ENCODE data around the gene SEMA4F.

DNA sequence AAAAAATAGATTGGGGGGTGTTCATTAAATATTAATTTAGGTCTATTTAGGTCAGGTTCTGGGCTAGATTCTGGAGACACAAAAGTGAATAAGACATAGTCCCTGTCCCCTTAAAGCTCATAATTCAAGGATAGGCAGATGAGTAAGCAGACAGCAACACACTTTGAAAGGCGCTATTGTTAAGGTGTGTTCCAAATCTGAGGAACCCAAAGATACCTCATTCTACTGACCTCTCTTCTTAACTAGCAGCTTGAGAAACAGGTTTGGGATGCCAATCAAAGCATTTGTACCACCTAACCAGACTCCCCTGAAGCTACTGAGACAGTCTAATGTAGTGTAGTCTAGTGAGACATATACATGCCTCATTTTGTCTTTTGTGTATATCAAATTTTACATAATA is 34.8 kb downstream of the SEMA4F start:
- no peak for TF ChIP-seq POLR2AphosphoS5 (IDR thresholded peaks at IDR 0.05)
- TF ChIP-seq CTCF (IDR thresholded peaks at IDR 0.05): no peak
- TF ChIP-seq EP300 (IDR thresholded peaks at IDR 0.05): no peak

Measured in gastroesophageal sphincter (tissue), 3 donors.